Esophagus squamous epithelium (tissue), 4 donors: ENCODE measurements around the gene ZMYND19.

Experiments
- POLR2A ChIP-seq, 4 donors: fragments of 450-650 bp; IDR thresholded peaks; one replicate each; pipeline ENCODE4 v1.6.1; 2017; ENCODE audit warnings: antibody characterized with exemption in 4 of 4, mild to moderate bottlenecking in 4 of 4, moderate library complexity in 3 of 4
- TF ChIP-seq, protein P1 (sequence below), 6 experiments: fragments of 450-650 bp in 4 of 6; fragments of 200-600 bp in 2 of 6; sonication (generic) in 2 of 6; IDR thresholded peaks; one replicate each; pipeline ENCODE4 v1.5.1; 2016 to 2019; ENCODE audit warnings: antibody characterized with exemption in 6 of 6, mild to moderate bottlenecking in 4 of 6, moderate library complexity in 4 of 6

GRCh38 chr9:137638680-137639079 lies 48.4 kb upstream of the ZMYND19 start:
- TF ChIP-seq, protein P1, sequence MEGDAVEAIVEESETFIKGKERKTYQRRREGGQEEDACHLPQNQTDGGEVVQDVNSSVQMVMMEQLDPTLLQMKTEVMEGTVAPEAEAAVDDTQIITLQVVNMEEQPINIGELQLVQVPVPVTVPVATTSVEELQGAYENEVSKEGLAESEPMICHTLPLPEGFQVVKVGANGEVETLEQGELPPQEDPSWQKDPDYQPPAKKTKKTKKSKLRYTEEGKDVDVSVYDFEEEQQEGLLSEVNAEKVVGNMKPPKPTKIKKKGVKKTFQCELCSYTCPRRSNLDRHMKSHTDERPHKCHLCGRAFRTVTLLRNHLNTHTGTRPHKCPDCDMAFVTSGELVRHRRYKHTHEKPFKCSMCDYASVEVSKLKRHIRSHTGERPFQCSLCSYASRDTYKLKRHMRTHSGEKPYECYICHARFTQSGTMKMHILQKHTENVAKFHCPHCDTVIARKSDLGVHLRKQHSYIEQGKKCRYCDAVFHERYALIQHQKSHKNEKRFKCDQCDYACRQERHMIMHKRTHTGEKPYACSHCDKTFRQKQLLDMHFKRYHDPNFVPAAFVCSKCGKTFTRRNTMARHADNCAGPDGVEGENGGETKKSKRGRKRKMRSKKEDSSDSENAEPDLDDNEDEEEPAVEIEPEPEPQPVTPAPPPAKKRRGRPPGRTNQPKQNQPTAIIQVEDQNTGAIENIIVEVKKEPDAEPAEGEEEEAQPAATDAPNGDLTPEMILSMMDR (IDR thresholded peaks at IDR 0.05): no peak
- TF ChIP-seq POLR2A (IDR thresholded peaks at IDR 0.05): no peak
